Skeletal muscle tissue (tissue), 4 donors: ENCODE data around the gene STK38L. TPM values are rescaled to one million over a fixed set of nuclear protein-coding genes. Genes with fewer than 3 reads are reported as not detected.

Experiments
- H3K27ac ChIP-seq: one replicate; pipeline ENCODE4 v1.7.0; 2013; ENCODE audit warnings: mild to moderate bottlenecking, low read depth, low read length, inconsistent platforms
- H3K27me3 ChIP-seq, 3 donors: one replicate each; pipeline ENCODE4 v1.7.0; 2013; ENCODE audit warnings: low read length in 3 of 3; ENCODE audit not compliant: control insufficient read depth in 3 of 3, insufficient read depth in 3 of 3
- H3K36me3 ChIP-seq, 3 donors: one replicate each; pipeline ENCODE4 v1.7.0; 2013; ENCODE audit warnings: low read length in 3 of 3; ENCODE audit not compliant: control insufficient read depth in 3 of 3, insufficient read depth in 3 of 3
- H3K4me1 ChIP-seq, 3 donors: one replicate each; pipeline ENCODE4 v1.7.0; 2013; ENCODE audit warnings: low read length in 3 of 3, mild to moderate bottlenecking in 3 of 3; ENCODE audit not compliant: control insufficient read depth in 3 of 3, insufficient read depth in 3 of 3
- H3K4me3 ChIP-seq, 3 donors: one replicate each; pipeline ENCODE4 v1.7.0; 2013; ENCODE audit warnings: low read length in 3 of 3
- H3K9ac ChIP-seq, 3 donors: one replicate each; pipeline ENCODE4 v1.7.0; 2013; ENCODE audit warnings: low read length in 3 of 3, mild to moderate bottlenecking in 3 of 3, moderate library complexity in 2 of 3, low read depth in 1 of 3
- H3K9me3 ChIP-seq, 3 donors: one replicate each; pipeline ENCODE4 v1.7.0; 2013; ENCODE audit warnings: low read length in 3 of 3; ENCODE audit not compliant: control insufficient read depth in 3 of 3
- total RNA-seq: library from RNA; depleted of rRNA; stranded (reverse); fragments of >200 nt; gene quantifications from one replicate; pipeline ENCODE4 v1.2.3, GENCODE V29; 2014
- donor health status: Osteomylitis.

Gene STK38L
- total RNA-seq, 1 donor from 2014 or later = 17.2 TPM

DNA sequence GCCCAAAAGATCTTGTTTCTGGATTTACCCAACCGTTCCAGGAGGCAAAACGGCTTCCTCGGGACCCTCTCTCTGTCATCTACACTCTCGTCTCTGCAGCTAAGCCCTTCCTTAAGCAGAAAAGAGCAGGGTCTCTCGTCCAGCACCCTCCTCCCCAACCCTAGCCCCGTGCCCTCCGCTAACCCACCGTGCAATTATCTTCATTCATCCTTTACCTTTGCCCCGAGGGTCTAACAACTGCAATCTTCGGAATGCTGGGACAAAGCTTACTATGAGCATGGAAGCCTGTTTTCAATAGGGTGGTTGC, 88.3 kb downstream of the STK38L start:
- Histone ChIP-seq H3K4me3 (peak overlapping the region; percentile 42 to 67 (median 60)), H3K4me1 (peaks cover 8 to 18% (median 9%) of the 10 kb centered on the region in 3 donors), H3K9ac (peak overlapping the region in 1 of 3 donors; percentile 62), H3K9me3 (no peaks in the 10 kb centered on the region), H3K27ac (no peak overlapping the region), H3K36me3 (peaks cover 0 to 4% (median 0%) of the 10 kb centered on the region in 3 donors), H3K27me3 (peaks cover 6 to 30% (median 30%) of the 10 kb centered on the region in 3 donors)

DNA sequence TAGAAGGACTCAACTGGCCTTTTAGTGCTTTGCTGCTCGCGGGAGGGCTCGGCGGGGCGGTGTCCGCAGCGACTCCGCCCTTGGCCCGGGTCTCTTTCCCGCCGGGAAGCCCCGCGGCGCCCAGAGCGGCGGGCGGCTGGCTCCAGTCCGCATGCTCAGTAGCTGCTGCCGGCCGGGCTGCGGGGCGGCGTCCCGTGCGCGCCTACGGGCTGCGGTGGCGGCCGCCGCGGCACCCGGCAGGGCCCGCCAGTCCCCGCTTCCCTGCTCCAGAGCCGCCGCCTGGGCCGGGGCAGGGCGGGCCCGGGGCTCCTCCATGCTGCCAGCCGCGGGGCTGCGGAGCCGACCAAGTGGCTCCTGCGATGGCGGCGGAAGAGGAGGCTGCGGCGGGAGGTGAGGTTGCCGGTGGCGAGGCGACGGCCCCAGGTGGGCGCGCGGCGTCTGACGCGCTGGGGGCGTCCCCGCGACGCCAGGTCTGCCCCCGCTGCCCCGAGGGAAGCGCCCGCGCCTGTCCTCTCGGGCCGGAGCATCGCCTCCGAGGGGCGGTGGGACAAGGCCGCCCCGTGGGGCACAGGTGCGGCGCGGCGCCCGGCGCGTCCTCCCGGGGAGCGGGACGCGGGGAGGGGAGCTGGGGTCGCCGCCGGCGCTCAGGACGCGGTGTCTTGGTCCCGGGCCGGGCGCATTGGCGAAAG, 88.8 kb downstream of the STK38L start, which contains the start of gene BMAL2:
Gene BMAL2 (plus strand): TSS at position 123 of the 689 bp plus-strand sequence. CDS start 237 bp downstream, at position 360.
- Histone ChIP-seq H3K9me3 (no peaks in the 10 kb centered on the region), H3K36me3 (no peaks in the 10 kb centered on the region), H3K27ac (no peak within 1 kb of the TSS), H3K27me3 (peaks cover 6 to 30% (median 30%) of the 10 kb centered on the region in 3 donors), H3K9ac (peak within 1 kb of the TSS; percentile 59 to 62 (median 61)), H3K4me3 (peak within 1 kb of the TSS; percentile 56 to 68 (median 60)), H3K4me1 (peaks cover 8 to 18% (median 9%) of the 10 kb centered on the region in 3 donors)

DNA sequence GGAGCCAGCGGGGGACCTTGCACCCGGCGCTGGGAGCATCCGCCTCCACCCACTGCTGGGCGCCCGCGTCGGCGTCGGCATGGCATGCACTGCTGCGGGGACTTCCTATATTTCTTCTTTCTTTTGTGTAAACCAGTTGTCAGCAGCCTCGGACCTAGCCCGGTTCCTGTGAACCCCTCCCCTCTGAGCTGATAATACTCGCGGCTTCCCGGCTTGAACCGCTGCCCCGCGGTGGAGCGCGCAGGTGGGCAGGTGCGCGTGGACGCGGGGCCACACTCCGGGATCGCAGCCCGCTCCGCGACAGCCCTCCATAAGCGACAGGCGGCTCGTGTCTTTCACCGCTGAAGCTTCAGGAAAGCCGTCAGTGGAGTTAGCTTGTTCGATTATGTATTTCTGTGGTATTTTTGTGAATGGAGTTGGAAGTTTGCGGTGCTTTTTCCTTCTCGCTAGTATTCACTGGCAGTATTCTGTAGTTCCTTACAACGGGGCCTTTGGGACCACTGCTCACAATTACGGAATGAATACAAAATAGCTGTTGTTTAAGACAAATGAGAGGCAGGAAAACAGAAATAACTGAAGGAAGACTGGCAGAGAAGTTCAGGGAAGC, 89.4 kb downstream of the STK38L start:
- Histone ChIP-seq H3K9ac (peak overlapping the region; percentile 59 to 62 (median 61)), H3K36me3 (no peaks in the 10 kb centered on the region), H3K27me3 (peaks cover 6 to 30% (median 30%) of the 10 kb centered on the region in 3 donors), H3K27ac (no peak overlapping the region), H3K9me3 (no peaks in the 10 kb centered on the region), H3K4me3 (peak overlapping the region; percentile 56 to 68 (median 60)), H3K4me1 (peaks cover 8 to 18% (median 9%) of the 10 kb centered on the region in 3 donors)

DNA sequence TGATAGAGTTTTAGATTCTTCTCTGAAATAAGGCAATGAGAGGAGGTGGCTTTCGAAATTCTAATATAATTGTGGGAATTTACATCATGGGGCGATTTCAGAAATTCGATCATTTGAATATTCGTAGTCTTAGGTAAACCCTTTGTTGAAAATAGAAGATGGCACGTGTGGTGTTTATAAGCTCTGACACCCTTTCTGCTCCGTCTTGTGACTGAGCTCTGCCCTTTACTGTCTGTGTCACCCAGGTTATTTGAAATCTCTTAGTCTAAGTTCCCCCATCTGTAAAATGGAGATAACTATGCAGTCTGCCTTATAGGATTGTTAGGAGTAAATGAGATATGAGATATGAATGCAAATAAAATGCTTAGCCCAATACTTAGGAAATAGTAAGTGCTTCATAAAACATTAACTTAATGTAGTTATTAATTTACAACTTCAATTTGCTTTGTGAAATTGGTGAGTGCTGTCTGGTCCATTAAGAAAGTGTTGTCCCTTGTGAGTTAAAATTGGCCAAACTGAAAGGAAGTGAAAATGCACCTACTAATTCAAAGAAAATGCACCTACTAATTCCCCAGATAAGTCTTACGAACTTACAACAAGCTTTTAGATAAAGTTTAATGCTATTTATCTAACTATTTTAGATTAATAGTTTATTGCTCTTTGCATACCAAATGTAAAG, 90.1 kb downstream of the STK38L start:
- H3K27me3 ChIP-seq = peaks cover 6 to 30% (median 30%) of the 10 kb centered on the region in 3 donors
- H3K4me1 ChIP-seq = peaks cover 8 to 18% (median 9%) of the 10 kb centered on the region in 3 donors
- H3K9me3 ChIP-seq = no peaks in the 10 kb centered on the region
- peak overlapping the region in 1 of 3 donors; percentile 68 for H3K4me3 ChIP-seq
- H3K27ac ChIP-seq = no peak overlapping the region
- no peaks in the 10 kb centered on the region for H3K36me3 ChIP-seq
- no peak overlapping the region for H3K9ac ChIP-seq

DNA sequence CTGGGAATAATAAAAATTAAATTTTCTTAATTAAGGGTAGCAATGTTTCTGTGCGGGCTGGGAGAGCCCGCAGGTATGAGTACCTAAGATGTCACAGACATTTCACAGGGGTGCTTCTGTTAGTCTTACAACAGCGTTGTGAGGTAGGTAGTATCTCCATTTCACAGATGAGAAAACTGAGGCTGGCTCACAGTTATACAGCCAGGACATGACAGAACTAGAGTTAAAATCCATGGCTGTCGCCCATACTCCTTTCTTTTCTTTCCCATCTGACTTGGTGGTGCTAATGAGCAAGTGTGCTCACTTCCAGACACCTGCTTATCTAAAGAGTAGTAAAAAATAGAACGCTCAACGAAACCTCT, 90.6 kb downstream of the STK38L start:
- H3K9ac ChIP-seq = no peak overlapping the region
- H3K9me3 ChIP-seq = no peaks in the 10 kb centered on the region
- peaks cover 6 to 30% (median 28%) of the 10 kb centered on the region in 3 donors for H3K27me3 ChIP-seq
- H3K4me3 ChIP-seq = no peak overlapping the region
- H3K36me3 ChIP-seq = no peaks in the 10 kb centered on the region
- H3K27ac ChIP-seq = no peak overlapping the region
- H3K4me1 ChIP-seq = peaks cover 8 to 18% (median 9%) of the 10 kb centered on the region in 3 donors

DNA sequence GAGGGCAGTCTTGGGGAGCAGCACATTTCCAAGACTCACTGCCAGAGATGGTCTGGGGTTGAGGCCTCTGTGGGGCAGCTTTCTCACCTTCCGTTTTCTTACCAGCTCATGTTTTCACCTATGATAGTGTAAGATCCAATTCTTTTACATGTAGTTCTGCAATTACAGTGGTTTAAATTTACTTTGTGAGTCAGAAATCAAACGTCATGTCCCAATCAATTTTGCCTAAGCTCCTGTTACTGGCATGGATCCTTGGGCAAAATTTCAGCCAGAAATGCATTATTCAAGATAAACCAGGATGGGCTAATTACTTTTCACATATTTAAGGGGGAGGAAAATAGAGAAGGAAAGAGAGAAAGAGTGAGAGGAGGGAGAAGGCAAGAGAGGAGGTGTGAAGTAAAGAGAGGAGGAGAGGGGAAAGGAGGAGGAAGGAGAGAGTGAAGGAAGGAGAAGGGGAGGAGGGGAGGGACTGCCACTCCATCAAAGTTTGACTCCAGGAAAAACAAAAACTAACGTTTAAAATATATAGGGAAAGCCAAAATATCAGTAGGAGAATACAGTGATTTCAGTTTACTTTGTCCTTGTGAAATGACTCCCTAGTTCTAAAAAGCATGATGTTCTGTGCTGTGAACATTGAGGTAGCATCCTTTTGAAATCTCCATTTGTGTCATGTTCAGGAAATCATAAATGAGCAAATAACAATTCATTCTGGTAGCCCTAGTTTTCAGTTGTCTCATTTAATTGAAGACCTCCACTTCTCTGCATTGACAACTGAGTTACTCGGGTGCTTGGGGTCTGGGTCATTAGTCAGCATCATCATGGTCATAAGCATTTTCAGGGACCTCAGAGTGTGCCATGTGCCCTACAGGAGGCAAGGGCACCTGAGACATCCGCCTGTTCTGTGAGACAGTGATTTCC, 91.5 kb downstream of the STK38L start:
- H3K36me3 ChIP-seq = no peaks in the 10 kb centered on the region
- H3K4me1 ChIP-seq = peaks cover 8 to 18% (median 9%) of the 10 kb centered on the region in 3 donors
- H3K9ac ChIP-seq = no peak overlapping the region
- no peak overlapping the region for H3K27ac ChIP-seq
- H3K9me3 ChIP-seq = no peaks in the 10 kb centered on the region
- no peak overlapping the region for H3K4me3 ChIP-seq
- peaks cover 6 to 30% (median 26%) of the 10 kb centered on the region in 3 donors for H3K27me3 ChIP-seq

DNA sequence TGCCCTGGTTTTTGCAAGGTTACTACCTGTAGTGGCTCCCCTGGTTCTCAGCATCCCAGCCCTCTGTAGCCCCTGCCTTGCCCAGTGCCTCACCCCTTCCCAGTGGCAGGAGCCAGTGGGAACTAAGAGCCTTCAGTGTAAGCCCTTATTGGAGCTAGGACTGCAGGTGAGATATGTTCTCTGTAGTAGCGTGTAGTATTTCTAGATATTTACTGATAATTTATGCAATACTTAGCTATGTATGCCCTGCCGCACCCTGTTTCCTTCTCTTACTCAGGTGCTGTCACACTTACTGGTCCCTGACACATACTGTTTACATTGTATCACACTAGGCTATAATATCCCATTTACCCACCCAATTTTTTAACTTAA, 92.2 kb downstream of the STK38L start:
- Histone ChIP-seq H3K27me3 (peaks cover 6 to 27% (median 25%) of the 10 kb centered on the region in 3 donors), H3K27ac (no peak overlapping the region), H3K9me3 (no peaks in the 10 kb centered on the region), H3K4me1 (peaks cover 8 to 15% (median 9%) of the 10 kb centered on the region in 3 donors), H3K9ac (no peak overlapping the region), H3K36me3 (no peaks in the 10 kb centered on the region), H3K4me3 (no peak overlapping the region)

DNA sequence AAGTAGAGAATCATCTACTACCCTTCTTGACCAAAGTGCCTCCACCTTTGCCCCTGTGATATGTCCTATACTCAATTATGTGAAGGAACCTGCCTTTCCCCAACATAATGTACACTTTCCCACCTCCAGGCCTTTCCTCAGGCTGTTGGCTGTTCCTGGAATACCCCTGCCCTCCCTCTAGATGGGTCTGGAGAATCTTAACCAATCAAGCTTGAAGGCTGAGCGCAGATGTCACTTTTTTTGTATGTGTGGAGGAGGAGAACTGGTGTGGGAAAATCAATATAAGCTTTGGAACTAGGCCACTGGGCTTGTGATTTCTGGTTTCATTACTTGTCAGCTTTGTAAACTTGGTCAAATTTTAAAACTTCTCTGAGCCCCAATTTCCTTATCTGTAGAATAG, 93.3 kb downstream of the STK38L start:
- Histone ChIP-seq H3K4me1 (peaks cover 6 to 8% (median 8%) of the 10 kb centered on the region in 3 donors), H3K36me3 (no peaks in the 10 kb centered on the region), H3K27me3 (peaks cover 4 to 18% (median 17%) of the 10 kb centered on the region in 3 donors), H3K27ac (no peak overlapping the region), H3K4me3 (no peak overlapping the region), H3K9ac (no peak overlapping the region), H3K9me3 (no peaks in the 10 kb centered on the region)

DNA sequence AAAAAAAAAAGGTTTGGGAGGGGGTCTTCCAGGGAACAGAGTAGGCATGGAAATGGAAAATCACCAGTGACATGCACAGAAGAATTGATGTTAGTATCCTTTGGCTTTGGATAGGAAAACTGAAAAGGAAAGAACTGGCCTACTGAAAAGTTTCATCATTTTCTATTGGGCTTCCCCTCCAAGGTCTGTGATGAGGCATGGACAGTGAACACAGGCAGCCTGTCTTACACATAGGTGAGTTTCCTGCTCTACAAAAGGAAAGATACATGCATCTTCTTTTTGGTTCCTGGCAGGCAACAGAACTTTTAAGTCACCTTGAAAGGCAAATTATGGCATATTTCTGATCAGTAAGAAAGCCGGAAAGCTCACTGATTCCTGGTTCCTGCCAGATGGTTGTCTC, 94.4 kb downstream of the STK38L start:
- Histone ChIP-seq H3K9ac (no peak overlapping the region), H3K4me1 (peaks cover 1 to 5% (median 2%) of the 10 kb centered on the region in 3 donors)

More for the DNA sequence above, 94.4 kb downstream of the STK38L start:
- H3K27ac ChIP-seq = no peak overlapping the region
- H3K4me3 ChIP-seq = no peak overlapping the region
- no peaks in the 10 kb centered on the region for H3K36me3 ChIP-seq
- peaks cover 0 to 12% (median 8%) of the 10 kb centered on the region in 3 donors for H3K27me3 ChIP-seq
- no peaks in the 10 kb centered on the region for H3K9me3 ChIP-seq
